Nephron (organoid): ENCODE results near the gene PWWP2B.

Source experiments
- H3K27ac Mint-ChIP-seq, 3 experiments: 2 replicates each; pipeline ENCODE4 v1.8.0; 2020; ENCODE audit warnings: mixed read lengths in 3 of 3, mild to moderate bottlenecking in 2 of 3, moderate library complexity in 1 of 3
- H3K27me3 Mint-ChIP-seq: 2 replicates; pipeline ENCODE4 v1.8.0; 2021; ENCODE audit warnings: low read depth, mild to moderate bottlenecking, moderate library complexity, mixed read lengths
- H3K36me3 Mint-ChIP-seq: 2 replicates; pipeline ENCODE4 v1.8.0; 2020; ENCODE audit warnings: low read depth, mixed read lengths
- H3K4me1 Mint-ChIP-seq: 2 replicates; pipeline ENCODE4 v1.8.0; 2020; ENCODE audit warnings: mixed read lengths
- H3K4me3 Mint-ChIP-seq, 3 experiments: 2 replicates each; pipeline ENCODE4 v1.8.0; 2020; ENCODE audit warnings: mild to moderate bottlenecking in 3 of 3, mixed read lengths in 3 of 3, moderate library complexity in 2 of 3
- H3K9me3 Mint-ChIP-seq: 2 replicates; pipeline ENCODE4 v1.8.0; 2020; ENCODE audit warnings: mixed read lengths
- CTCF ChIP-seq, 3 experiments: fragments of 200-600 bp; sonication (generic); IDR thresholded peaks; one replicate each; pipeline ENCODE4 v1.5.0; 2021; ENCODE audit warnings: antibody characterized with exemption in 3 of 3; ENCODE audit not compliant: unreplicated experiment in 3 of 3

Gene PWWP2B

GRCh38 chr10:132440791-132441565 lies 44.0 kb downstream of the PWWP2B start:
- H3K4me3 Mint-ChIP-seq: no peak overlapping the region
- no peak for TF ChIP-seq CTCF (IDR thresholded peaks at IDR 0.05; ENCODE audit: unreplicated experiment in 3 of 3)
- H3K27ac Mint-ChIP-seq: peak overlapping the region; percentile 87 to 91 (median 89)
- peaks cover 3% of the 10 kb centered on the region for H3K27me3 Mint-ChIP-seq
- H3K9me3 Mint-ChIP-seq: no peaks in the 10 kb centered on the region
- no peaks in the 10 kb centered on the region for H3K36me3 Mint-ChIP-seq
- peaks cover 26% of the 10 kb centered on the region for H3K4me1 Mint-ChIP-seq

DNA sequence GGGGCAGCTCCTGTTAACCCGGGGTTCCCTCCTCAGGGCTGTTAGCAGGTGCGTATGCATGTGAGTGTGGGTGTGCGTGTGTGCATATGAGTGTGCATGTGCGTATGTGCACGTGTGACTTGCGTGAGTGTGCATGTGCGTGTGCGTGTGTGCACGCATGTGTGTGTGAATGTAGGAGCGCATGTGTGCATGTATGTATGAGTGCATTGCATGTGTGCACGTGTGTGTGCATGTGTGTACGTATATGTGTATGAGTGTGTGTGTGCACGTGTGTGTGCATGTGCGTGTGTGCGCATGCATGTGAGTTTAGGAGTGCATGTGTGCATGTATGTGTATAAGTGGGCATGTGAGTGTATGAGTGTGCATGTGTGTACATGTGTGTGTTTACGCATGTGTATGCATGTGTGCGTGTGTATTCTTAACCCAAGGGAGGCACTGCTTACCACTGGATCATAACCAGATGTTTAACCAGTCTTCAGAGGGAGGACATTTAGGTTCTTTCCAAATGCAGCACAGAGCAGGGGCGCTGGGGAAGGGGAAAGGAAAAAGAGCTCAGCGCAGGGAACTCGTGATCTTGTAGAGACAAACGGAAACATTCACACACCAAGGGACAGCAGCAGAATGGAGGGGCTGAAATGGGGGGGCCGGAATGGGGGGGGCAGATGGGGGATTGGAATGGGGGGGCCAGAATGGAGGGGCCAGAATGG lies 45.0 kb downstream of the PWWP2B start:
- no peaks in the 10 kb centered on the region for H3K9me3 Mint-ChIP-seq
- H3K4me1 Mint-ChIP-seq: peaks cover 31% of the 10 kb centered on the region
- TF ChIP-seq CTCF (IDR thresholded peaks at IDR 0.05; ENCODE audit: unreplicated experiment in 3 of 3): no peak
- peak overlapping the region in 2 of 3 experiments; percentile 5 to 33 for H3K4me3 Mint-ChIP-seq
- H3K36me3 Mint-ChIP-seq: no peaks in the 10 kb centered on the region
- peaks cover 3% of the 10 kb centered on the region for H3K27me3 Mint-ChIP-seq
- H3K27ac Mint-ChIP-seq: peak overlapping the region; percentile 87 to 91 (median 89)

- TF ChIP-seq CTCF (IDR thresholded peaks at IDR 0.05; ENCODE audit: unreplicated experiment in 3 of 3): no peak
- Mint-ChIP-seq H3K36me3 (no peaks in the 10 kb centered on the region), H3K4me3 (no peak overlapping the region), H3K4me1 (peaks cover 35% of the 10 kb centered on the region), H3K9me3 (no peaks in the 10 kb centered on the region), H3K27me3 (peaks cover 3% of the 10 kb centered on the region), H3K27ac (peak overlapping the region in 1 of 3 experiments; percentile 89)
Measured at GRCh38 chr10:132442636-132443035, 45.6 kb downstream of the PWWP2B start.

- Mint-ChIP-seq H3K36me3 (no peaks in the 10 kb centered on the region), H3K4me3 (no peak overlapping the region), H3K27ac (no peak overlapping the region), H3K9me3 (no peaks in the 10 kb centered on the region), H3K4me1 (peaks cover 42% of the 10 kb centered on the region), H3K27me3 (peaks cover 3% of the 10 kb centered on the region)
- peak in 2 of 3 experiments; percentile 36 to 42 for TF ChIP-seq CTCF (IDR thresholded peaks at IDR 0.05; ENCODE audit: unreplicated experiment in 3 of 3)
Measured at GRCh38 chr10:132443605-132443982, 46.6 kb downstream of the PWWP2B start.

GRCh38 chr10:132443983-132444876 lies 47.2 kb downstream of the PWWP2B start:
- no peaks in the 10 kb centered on the region for H3K9me3 Mint-ChIP-seq
- H3K4me1 Mint-ChIP-seq: peaks cover 36% of the 10 kb centered on the region
- no peak overlapping the region for H3K4me3 Mint-ChIP-seq
- no peak for TF ChIP-seq CTCF (IDR thresholded peaks at IDR 0.05; ENCODE audit: unreplicated experiment in 3 of 3)
- no peaks in the 10 kb centered on the region for H3K36me3 Mint-ChIP-seq
- H3K27me3 Mint-ChIP-seq: peaks cover 3% of the 10 kb centered on the region
- H3K27ac Mint-ChIP-seq: peak overlapping the region in 2 of 3 experiments; percentile 55 to 62
